IMR-90 (cell line): ENCODE measurements around the gene JAK1. TPM values are rescaled to one million over a fixed set of nuclear protein-coding genes. Genes with fewer than 3 reads are reported as not detected.
A peak's percentile ranks its signal among the peaks of the same experiment; 100 is the strongest.

Experiments used
- ATAC-seq: fragments of 200-7000 bp; cut with Tn5 transposase; 2 replicates; pipeline ENCODE4 v1.9.1; 2020; ENCODE audit warnings: low read depth, mild to moderate bottlenecking, moderate library complexity
- BruUV-seq: library from RNA; stranded (reverse); fragments of 400-500 nt; replicated peaks from 2 replicates; lab custom pipeline; 2021; lab: Mats Ljungman, UMichigan
- CTCF ChIA-PET: fragments of 300-600 bp; formaldehyde crosslinking; extraction: SDS; loops from one replicate; lab custom pipeline; 2021; ENCODE audit warnings: antibody characterized with exemption; lab: Yijun Ruan, JAX
- POLR2A ChIA-PET: fragments of 300-600 bp; sonication (Branson Sonifier 250); formaldehyde crosslinking; loops from one replicate; lab custom pipeline; 2022; ENCODE audit warnings: antibody characterized with exemption; ENCODE audit not compliant: unreplicated experiment; lab: Charles Lee
- DNase-seq: peaks from one replicate; pipeline ENCODE4 v3.0.0; 2013
- H2AFZ ChIP-seq: replicated peaks from 2 replicates; pipeline ENCODE3; 2013; ENCODE audit warnings: low read length, mild to moderate bottlenecking; ENCODE audit not compliant: poor library complexity
- H2AK5ac ChIP-seq: 2 replicates; pipeline ENCODE4 v1.6.1; 2013; ENCODE audit warnings: low read depth, low read length, inconsistent platforms
- H2AK9ac ChIP-seq: replicated peaks from 2 replicates; pipeline ENCODE3; 2013; ENCODE audit warnings: mild to moderate bottlenecking, low read depth, low read length, moderate library complexity; ENCODE audit not compliant: poor library complexity
- H2BK120ac ChIP-seq: 2 replicates; pipeline ENCODE4 v1.6.1; 2013; ENCODE audit warnings: low read depth, low read length, inconsistent platforms
- H2BK15ac ChIP-seq: 3 replicates; pipeline ENCODE4 v1.6.1; 2013; ENCODE audit warnings: low read depth, low read length, inconsistent platforms
- H2BK20ac ChIP-seq: 2 replicates; pipeline ENCODE4 v1.6.1; 2013; ENCODE audit warnings: low read depth, mild to moderate bottlenecking, inconsistent platforms, low read length, moderate library complexity
- H2BK5ac ChIP-seq: 2 replicates; pipeline ENCODE4 v1.6.1; 2013; ENCODE audit warnings: mild to moderate bottlenecking, low read depth, low read length, inconsistent platforms; ENCODE audit not compliant: poor library complexity, severe bottlenecking
- H3K14ac ChIP-seq: replicated peaks from 2 replicates; pipeline ENCODE4 v1.6.1; 2013; ENCODE audit warnings: low read depth, low read length, inconsistent platforms
- H3K18ac ChIP-seq: 2 replicates; pipeline ENCODE4 v1.6.1; 2013; ENCODE audit warnings: low read depth, low read length, control low read depth
- H3K23ac ChIP-seq: 2 replicates; pipeline ENCODE4 v1.6.1; 2013; ENCODE audit warnings: low read depth, low read length, inconsistent platforms
- H3K27ac ChIP-seq: 2 replicates; pipeline ENCODE4 v1.5.1; 2013; ENCODE audit warnings: mild to moderate bottlenecking, control low read depth, low read length; ENCODE audit not compliant: insufficient read depth
- H3K27me3 ChIP-seq: 2 replicates; pipeline ENCODE4 v1.6.1; 2013; ENCODE audit warnings: low read length; ENCODE audit not compliant: control insufficient read depth, insufficient read depth
- H3K36me3 ChIP-seq: 2 replicates; pipeline ENCODE4 v1.6.1; 2013; ENCODE audit warnings: low read length, mixed read lengths; ENCODE audit not compliant: control insufficient read depth, insufficient read depth
- H3K4ac ChIP-seq: 2 replicates; pipeline ENCODE4 v1.6.1; 2013; ENCODE audit warnings: low read depth, low read length, inconsistent platforms
- H3K4me1 ChIP-seq: 2 replicates; pipeline ENCODE4 v1.6.1; 2013; ENCODE audit warnings: low read length, mixed read lengths; ENCODE audit not compliant: control insufficient read depth, insufficient read depth
- H3K4me2 ChIP-seq: 2 replicates; pipeline ENCODE4 v1.6.1; 2013; ENCODE audit warnings: low read depth, mild to moderate bottlenecking, control low read depth, low read length, moderate library complexity
- H3K4me3 ChIP-seq: 2 replicates; pipeline ENCODE4 v1.5.1; 2013; ENCODE audit warnings: low read depth, mild to moderate bottlenecking, control low read depth, low read length, moderate library complexity; ENCODE audit not compliant: insufficient read depth
- H3K56ac ChIP-seq: 2 replicates; pipeline ENCODE4 v1.6.1; 2013; ENCODE audit warnings: low read length, inconsistent platforms; ENCODE audit not compliant: insufficient read depth; ENCODE audit errors: extremely low read depth
- H3K79me1 ChIP-seq, 2 experiments: 2 replicates each; pipeline ENCODE4 v1.6.1; 2013; ENCODE audit warnings: low read length in 2 of 2, inconsistent platforms in 1 of 2, low read depth in 1 of 2
- H3K9ac ChIP-seq: 2 replicates; pipeline ENCODE4 v1.6.1; 2013; ENCODE audit warnings: low read depth, low read length, control low read depth
- H3K9me1 ChIP-seq: 2 replicates; pipeline ENCODE4 v1.6.1; 2013; ENCODE audit warnings: low read length, inconsistent platforms; ENCODE audit not compliant: insufficient read depth
- H3K9me3 ChIP-seq: 2 replicates; pipeline ENCODE4 v1.6.1; 2013; ENCODE audit warnings: low read length; ENCODE audit not compliant: control insufficient read depth, insufficient read depth
- H4K20me1 ChIP-seq: 2 replicates; pipeline ENCODE4 v1.6.1; 2013; ENCODE audit warnings: low read length, inconsistent platforms; ENCODE audit not compliant: insufficient read depth
- H4K5ac ChIP-seq: 2 replicates; pipeline ENCODE4 v1.6.1; 2013; ENCODE audit warnings: mild to moderate bottlenecking, low read depth, low read length, control low read depth
- H4K8ac ChIP-seq, 2 experiments: 2 replicates each; pipeline ENCODE4 v1.6.1; 2013; ENCODE audit warnings: low read depth in 2 of 2, low read length in 2 of 2, control low read depth in 1 of 2, inconsistent platforms in 1 of 2
- H4K91ac ChIP-seq: 2 replicates; pipeline ENCODE4 v1.6.1; 2013; ENCODE audit warnings: low read depth, low read length, inconsistent platforms; ENCODE audit not compliant: insufficient read depth
- BHLHE40 ChIP-seq: fragments of 150-350 bp; IDR thresholded peaks from 2 replicates; pipeline ENCODE4 v1.6.1; 2016; ENCODE audit warnings: mild to moderate bottlenecking, low read depth, low read length
- CHD1 ChIP-seq: IDR thresholded peaks from 2 replicates; pipeline ENCODE4 v1.6.1; 2012; ENCODE audit warnings: low read depth, low read length, improper control_type of control experiment
- FOS ChIP-seq: fragments of 150-350 bp; IDR thresholded peaks from 2 replicates; pipeline ENCODE4 v1.6.1; 2016; ENCODE audit warnings: low read depth, low read length
- MAFK ChIP-seq: IDR thresholded peaks from 2 replicates; pipeline ENCODE4 v1.6.1; 2012; ENCODE audit warnings: low read depth, low read length, improper control_type of control experiment
- MAZ ChIP-seq: IDR thresholded peaks from 2 replicates; pipeline ENCODE4 v1.6.1; 2012; ENCODE audit warnings: low read depth, mild to moderate bottlenecking, low read length, improper control_type of control experiment, moderate library complexity, borderline replicate concordance
- MXI1 ChIP-seq: IDR thresholded peaks from 2 replicates; pipeline ENCODE4 v1.6.1; 2012; ENCODE audit warnings: low read depth, mild to moderate bottlenecking, low read length, moderate library complexity, borderline replicate concordance
- RAD21 ChIP-seq: IDR thresholded peaks from 2 replicates; pipeline ENCODE4 v1.6.1; 2012; ENCODE audit warnings: low read length, improper control_type of control experiment
- RFX5 ChIP-seq: IDR thresholded peaks from 2 replicates; pipeline ENCODE4 v1.8.0; 2012; ENCODE audit warnings: low read depth, mild to moderate bottlenecking, low read length, moderate library complexity
- SMC3 ChIP-seq: fragments of 150-350 bp; IDR thresholded peaks from 2 replicates; pipeline ENCODE4 v1.6.1; 2016; ENCODE audit warnings: low read depth, mild to moderate bottlenecking, antibody characterized with exemption, low read length, moderate library complexity
- WGBS, 2 experiments: methylation state at CpG; one replicate each; pipeline versions ENCODE4 v1.1.5 to v1.1.7; 2013; ENCODE audit warnings: missing lambda C conversion rate in 2 of 2; ENCODE audit not compliant: insufficient read length in 1 of 2; ENCODE audit errors: extremely low coverage in 2 of 2; 5-methylcytosine and 5-hydroxymethylcytosine counted together
- dilution Hi-C: fragments of 300-500 bp; cut with HindIII; formaldehyde crosslinking; loops from one replicate; pipeline ENCODE4 v1.14.3; 2018; ENCODE audit warnings: low sequenced_read_pairs; ENCODE audit not compliant: unreplicated experiment
- in situ Hi-C: fragments of 300-500 bp; cut with MboI; formaldehyde crosslinking; loops from 3 replicates; pipeline ENCODE4 v1.14.3; 2019; ENCODE audit warnings: low sequenced_read_pairs, inconsistent platforms, mixed read lengths
- intact Hi-C: fragments of 100-400 bp; cut with micrococcal nuclease; formaldehyde crosslinking; loops from 2 replicates; pipeline ENCODE4 v1.10.0; 2022
- polyA plus RNA-seq, 3 experiments: library from polyadenylated mRNA; depleted of rRNA; stranded (reverse); fragments of >200 nt; gene quantifications; 2 replicates each; pipeline ENCODE4 v1.2.3, GENCODE V29; 2012; ENCODE audit warnings: low replicate concordance in 1 of 3
- total RNA-seq: library from RNA; depleted of rRNA; stranded (reverse); fragments of >200 nt; gene quantifications from 2 replicates; pipeline ENCODE4 v1.2.3, GENCODE V29; 2012

The JAK1 gene
- total and polyA plus RNA-seq, 2 of the 4 experiments (the other 2 are of a cell fraction): 76.9 to 103 TPM

GRCh38 chr1:64898107-64898861 lies 68.1 kb downstream of the JAK1 start:
- Histone ChIP-seq H4K91ac (no peak overlapping the region), H3K9me3 (no peaks in the 10 kb centered on the region), H4K5ac (no peak overlapping the region), H3K18ac (no peak overlapping the region), H3K27me3 (no peaks in the 10 kb centered on the region), H2AK5ac (no peak overlapping the region), H3K4me1 (peaks cover 10% of the 10 kb centered on the region), H3K23ac (no peak overlapping the region), H2BK15ac (no peak overlapping the region), H3K9ac (no peak overlapping the region), H3K14ac (no peak overlapping the region), H3K79me1 (peaks cover 32 to 77% of the 10 kb centered on the region in 2 experiments), H3K36me3 (no peaks in the 10 kb centered on the region), H2BK20ac (no peak overlapping the region), H3K9me1 (peaks cover 20% of the 10 kb centered on the region), H2BK120ac (no peak overlapping the region), H3K27ac (no peak overlapping the region), H2AK9ac (no peak overlapping the region), H3K4me2 (peak overlapping the region; percentile 10; the same call in 1 of the 2 replicates), H2AFZ (no peak overlapping the region), H3K4ac (no peak overlapping the region), H4K8ac (no peak overlapping the region), H3K4me3 (no peak overlapping the region), H4K20me1 (peaks cover 68% of the 10 kb centered on the region), H3K56ac (no peak overlapping the region), H2BK5ac (peak overlapping the region; percentile 64)
- ChIA-PET POLR2A (no interaction called here), CTCF (no interaction called here)
- in situ Hi-C loops (no loop called here), intact Hi-C loops (loop anchor here (5.0 kb wide), 1 partner anchor 69 kb away; the partner anchor contains the start of gene JAK1), dilution Hi-C loops (no loop called here)
- BruUV-seq: no TSS peak
- DNase-seq: peak; percentile 97
- ATAC-seq: peak; percentile 97
- whole genome bisulfite sequencing, 2 experiments: no CpG with 5 or more reads among the region's 4 CpGs
- TF ChIP-seq FOS: peak; percentile 99
- TF ChIP-seq MAFK: 0 out of 2 replicates have a peak, but pooled peaks have one; percentile 25
- 0 out of 2 replicates have a peak, but pooled peaks have one; percentile 1 for TF ChIP-seq RAD21
- TF ChIP-seq BHLHE40: peak; percentile 71; the same call in 1 of the 2 replicates
- 0 out of 2 replicates have a peak, but pooled peaks have one; percentile 85 for TF ChIP-seq CHD1
- peak; percentile 10; the same call in 1 of the 2 replicates for TF ChIP-seq SMC3
- TF ChIP-seq RFX5: no peak
- 0 out of 2 replicates have a peak, but pooled peaks have one; percentile 10 for TF ChIP-seq MXI1
- no peak for TF ChIP-seq MAZ
